Gastroesophageal sphincter (tissue), 3 donors: ENCODE results near the gene ARHGAP26.

Experiments used
- CTCF ChIP-seq, 4 experiments: fragments of 200-600 bp in 2 of 4; fragments of 450-650 bp in 2 of 4; sonication (generic) in 1 of 4; IDR thresholded peaks; one replicate each; pipeline ENCODE4 v1.5.1; 2017 to 2019; ENCODE audit warnings: antibody characterized with exemption in 4 of 4, mild to moderate bottlenecking in 2 of 4, moderate library complexity in 2 of 4
- POLR2AphosphoS5 ChIP-seq: sonication (generic); formaldehyde crosslinking; IDR thresholded peaks from one replicate; pipeline ENCODE4 v1.6.1; 2017; ENCODE audit warnings: antibody characterized with exemption

DNA sequence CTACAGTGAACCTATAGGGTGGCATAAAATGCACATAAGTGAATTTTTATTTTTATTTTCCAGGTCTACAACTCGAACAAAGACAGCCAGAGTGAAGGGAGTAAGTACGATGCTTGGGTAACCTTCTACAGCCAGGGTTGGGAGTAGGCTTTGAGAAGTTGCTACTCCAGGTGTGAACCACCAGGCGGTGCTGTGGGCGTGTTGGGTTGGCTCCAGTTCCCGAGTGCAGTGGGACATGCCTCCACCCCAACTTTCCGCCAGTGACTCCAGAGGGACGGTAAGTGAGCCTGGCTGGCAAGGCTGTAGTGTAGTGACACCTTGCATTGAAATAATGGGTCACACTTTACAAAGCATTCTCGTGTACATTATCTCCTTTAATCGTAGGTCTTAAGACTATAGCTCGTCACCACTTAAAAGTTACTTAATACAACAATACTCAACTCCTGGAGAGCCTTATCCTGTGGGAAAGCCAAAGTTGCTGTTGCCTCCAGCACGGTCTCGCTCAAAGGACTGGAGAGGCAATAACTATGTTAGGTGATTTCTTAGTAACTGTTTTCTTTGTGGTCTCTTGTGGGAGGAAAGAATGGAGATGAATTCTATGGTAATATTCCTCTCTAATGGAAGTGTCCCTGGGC lies 244.0 kb downstream of the ARHGAP26 start:
- TF ChIP-seq CTCF (IDR thresholded peaks at IDR 0.05) (peak in 2 of 4 experiments; percentile 4 to 44), POLR2AphosphoS5 (no peak)
